HepG2 (cell line): ENCODE results near the gene ABHD12. TPM values are rescaled to one million over a fixed set of nuclear protein-coding genes. Genes with fewer than 3 reads are reported as not detected.
A peak's percentile ranks its signal among the peaks of the same experiment; 100 is the strongest.

Experiments
- CTCF ChIP-seq: sonication (generic); formaldehyde crosslinking; IDR thresholded peaks from 2 replicates; pipeline ENCODE4 v1.5.0; 2020; ENCODE audit warnings: mild to moderate bottlenecking, missing genetic modification reagents, moderate library complexity
- ELF3 ChIP-seq: IDR thresholded peaks from 2 replicates; pipeline ENCODE4 v1.6.1; 2016; ENCODE audit warnings: missing genetic modification reagents, missing compliant biosample characterization
- HIVEP1 ChIP-seq: sonication (generic); formaldehyde crosslinking; IDR thresholded peaks from 2 replicates; pipeline ENCODE4 v1.4.0; 2020; ENCODE audit warnings: mild to moderate bottlenecking, missing genetic modification reagents
- IRF9 ChIP-seq: sonication (generic); formaldehyde crosslinking; IDR thresholded peaks from 2 replicates; pipeline ENCODE4 v1.8.0; 2022; ENCODE audit warnings: missing genetic modification reagents, mild to moderate bottlenecking, borderline replicate concordance
- MTA1 ChIP-seq: sonication (generic); formaldehyde crosslinking; IDR thresholded peaks from 2 replicates; pipeline ENCODE4 v1.4.0; 2020; ENCODE audit warnings: missing genetic modification reagents, mild to moderate bottlenecking, borderline replicate concordance
- SOX5 ChIP-seq: IDR thresholded peaks from 2 replicates; pipeline ENCODE4 v1.6.1; 2016; ENCODE audit warnings: borderline replicate concordance
- ZBTB40 ChIP-seq, 2 experiments: fragments of 450-650 bp in 1 of 2; sonication (generic) in 1 of 2; formaldehyde crosslinking in 1 of 2; IDR thresholded peaks; 2 replicates each; pipeline versions ENCODE4 v1.6.1 to v1.8.0; 2016 to 2022; ENCODE audit warnings: antibody characterized with exemption in 1 of 2, mild to moderate bottlenecking in 1 of 2, missing genetic modification reagents in 1 of 2
- ZNF660 ChIP-seq: sonication (generic); formaldehyde crosslinking; IDR thresholded peaks from 2 replicates; pipeline ENCODE4 v1.5.1; 2020; ENCODE audit warnings: mild to moderate bottlenecking, low read depth, missing genetic modification reagents, borderline replicate concordance
- ZNF883 ChIP-seq: sonication (generic); formaldehyde crosslinking; IDR thresholded peaks from 2 replicates; pipeline ENCODE4 v1.5.1; 2020; ENCODE audit warnings: mild to moderate bottlenecking, missing genetic modification reagents; ENCODE audit errors: not compliant biosample characterization
- polyA plus RNA-seq, 8 experiments: library from polyadenylated mRNA; depleted of rRNA in 3 of 8; stranded (reverse) in 7 of 8; unstranded in 1 of 8; fragments of >200 nt; fragmentation: Illumina TruSeq in 4 of 8; extraction: Trizol in 4 of 8; gene quantifications; 2 replicates each; pipeline versions ENCODE4 v1.2.1 to v1.2.3, GENCODE V29; 2011 to 2016; ENCODE audit warnings: low read depth in 4 of 8, missing spikeins in 1 of 8, mixed read lengths in 1 of 8; ENCODE audit not compliant: insufficient read depth in 1 of 8
- total RNA-seq, 5 experiments: library from RNA; depleted of rRNA; stranded (reverse); fragments of >200 nt; fragmentation: Illumina TruSeq; extraction: Trizol; gene quantifications; 2 replicates each; pipeline ENCODE4 v1.2.3, GENCODE V29; 2016; ENCODE audit warnings: low read depth in 1 of 5
- TF ChIP-seq, protein P1 (sequence below): sonication (generic); formaldehyde crosslinking; IDR thresholded peaks from 2 replicates; pipeline ENCODE4 v1.4.0; 2020; ENCODE audit warnings: missing genetic modification reagents

Gene ABHD12
- total and polyA plus RNA-seq, 2 of the 13 experiments (the other 11 are each of a cell fraction or from before 2014, with no cell fraction given) = 23.5 to 72.1 TPM

GRCh38 chr20:25294459-25295385, 95.9 kb downstream of the ABHD12 start (continued):
- TF ChIP-seq ZNF660 (CRISPR knock-in tag) (no peak), MTA1 (CRISPR knock-in tag) (peak; percentile 91), ZBTB40 (IDR thresholded peaks at IDR 0.05) (no peak), ZBTB40 (CRISPR knock-in tag; IDR thresholded peaks at IDR 0.05) (peak; percentile 61; the same call in 1 of the 2 replicates), HIVEP1 (peak; percentile 63; the same call in 1 of the 2 replicates), ZNF883 (CRISPR knock-in tag) (peak; percentile 72), ELF3 (CRISPR knock-in tag) (peak; percentile 56), IRF9 (CRISPR knock-in tag) (peak; percentile 69; the same call in 1 of the 2 replicates), SOX5 (CRISPR knock-in tag) (peak; percentile 52; the same call in 1 of the 2 replicates), CTCF (CRISPR knock-in tag) (peak; percentile 100)
- TF ChIP-seq, protein P1, sequence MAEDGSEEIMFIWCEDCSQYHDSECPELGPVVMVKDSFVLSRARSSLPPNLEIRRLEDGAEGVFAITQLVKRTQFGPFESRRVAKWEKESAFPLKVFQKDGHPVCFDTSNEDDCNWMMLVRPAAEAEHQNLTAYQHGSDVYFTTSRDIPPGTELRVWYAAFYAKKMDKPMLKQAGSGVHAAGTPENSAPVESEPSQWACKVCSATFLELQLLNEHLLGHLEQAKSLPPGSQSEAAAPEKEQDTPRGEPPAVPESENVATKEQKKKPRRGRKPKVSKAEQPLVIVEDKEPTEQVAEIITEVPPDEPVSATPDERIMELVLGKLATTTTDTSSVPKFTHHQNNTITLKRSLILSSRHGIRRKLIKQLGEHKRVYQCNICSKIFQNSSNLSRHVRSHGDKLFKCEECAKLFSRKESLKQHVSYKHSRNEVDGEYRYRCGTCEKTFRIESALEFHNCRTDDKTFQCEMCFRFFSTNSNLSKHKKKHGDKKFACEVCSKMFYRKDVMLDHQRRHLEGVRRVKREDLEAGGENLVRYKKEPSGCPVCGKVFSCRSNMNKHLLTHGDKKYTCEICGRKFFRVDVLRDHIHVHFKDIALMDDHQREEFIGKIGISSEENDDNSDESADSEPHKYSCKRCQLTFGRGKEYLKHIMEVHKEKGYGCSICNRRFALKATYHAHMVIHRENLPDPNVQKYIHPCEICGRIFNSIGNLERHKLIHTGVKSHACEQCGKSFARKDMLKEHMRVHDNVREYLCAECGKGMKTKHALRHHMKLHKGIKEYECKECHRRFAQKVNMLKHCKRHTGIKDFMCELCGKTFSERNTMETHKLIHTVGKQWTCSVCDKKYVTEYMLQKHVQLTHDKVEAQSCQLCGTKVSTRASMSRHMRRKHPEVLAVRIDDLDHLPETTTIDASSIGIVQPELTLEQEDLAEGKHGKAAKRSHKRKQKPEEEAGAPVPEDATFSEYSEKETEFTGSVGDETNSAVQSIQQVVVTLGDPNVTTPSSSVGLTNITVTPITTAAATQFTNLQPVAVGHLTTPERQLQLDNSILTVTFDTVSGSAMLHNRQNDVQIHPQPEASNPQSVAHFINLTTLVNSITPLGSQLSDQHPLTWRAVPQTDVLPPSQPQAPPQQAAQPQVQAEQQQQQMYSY = no peak
